ENCODE results near the gene KREMEN1.
"Not testable (repeated sequence)": the region's sequence is repeated elsewhere in the genome, so short reads cannot be mapped to it uniquely, and the experiment has no call there.

KREMEN1 gene

DNA sequence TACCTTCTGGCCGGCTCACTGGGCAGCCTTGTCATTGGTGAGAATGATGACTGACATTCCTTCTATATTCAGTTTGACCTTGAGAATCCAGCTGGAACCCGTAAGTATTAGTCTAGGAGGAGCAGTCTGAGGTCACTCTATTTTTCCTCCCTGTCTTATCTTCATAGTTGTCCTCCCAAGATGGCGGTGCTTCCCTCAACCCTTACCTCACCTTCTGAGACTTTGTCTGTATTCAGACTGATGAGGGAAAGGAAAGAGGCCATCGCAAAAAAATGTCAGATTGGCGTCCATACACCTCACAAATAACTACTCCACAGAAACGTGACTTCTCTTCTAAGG, 6.0 kb downstream of the KREMEN1 start:
- DNase-seq (ENCODE audit: low read depth in 2 of 2): no peak

DNA sequence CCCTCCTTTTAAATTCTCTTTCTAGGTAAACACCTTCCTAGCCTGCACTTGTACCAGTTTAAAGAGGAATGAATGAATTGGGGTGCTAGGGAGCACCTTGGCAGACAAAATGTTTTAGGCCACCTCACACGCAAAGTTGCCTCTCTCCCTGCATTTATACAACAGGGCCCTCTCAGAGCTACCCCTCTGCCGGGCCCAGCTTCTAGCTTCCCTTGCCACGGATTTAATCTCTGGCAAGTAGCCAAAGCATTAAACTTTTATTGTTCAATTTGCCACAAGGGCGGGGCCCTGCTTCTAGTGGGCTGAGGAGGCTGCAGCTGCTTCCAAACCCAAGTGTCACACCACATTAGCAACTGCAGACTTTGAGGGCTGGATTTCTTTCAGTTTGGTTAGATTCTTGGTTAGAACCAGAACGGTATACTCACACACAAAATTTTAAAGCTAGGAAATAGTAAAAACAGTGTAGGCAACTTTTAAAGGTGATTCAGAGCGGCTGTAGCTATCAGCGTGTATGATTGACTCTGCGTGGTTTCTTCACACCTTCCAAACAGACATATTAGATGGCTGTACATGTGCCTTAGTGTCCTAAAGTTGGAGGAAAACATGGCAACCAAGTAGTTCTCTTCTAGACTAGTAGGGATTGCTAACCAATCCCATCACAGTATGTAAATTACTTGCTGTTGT, 6.5 kb downstream of the KREMEN1 start:
- no peak for DNase-seq (ENCODE audit: low read depth in 2 of 2)

DNA sequence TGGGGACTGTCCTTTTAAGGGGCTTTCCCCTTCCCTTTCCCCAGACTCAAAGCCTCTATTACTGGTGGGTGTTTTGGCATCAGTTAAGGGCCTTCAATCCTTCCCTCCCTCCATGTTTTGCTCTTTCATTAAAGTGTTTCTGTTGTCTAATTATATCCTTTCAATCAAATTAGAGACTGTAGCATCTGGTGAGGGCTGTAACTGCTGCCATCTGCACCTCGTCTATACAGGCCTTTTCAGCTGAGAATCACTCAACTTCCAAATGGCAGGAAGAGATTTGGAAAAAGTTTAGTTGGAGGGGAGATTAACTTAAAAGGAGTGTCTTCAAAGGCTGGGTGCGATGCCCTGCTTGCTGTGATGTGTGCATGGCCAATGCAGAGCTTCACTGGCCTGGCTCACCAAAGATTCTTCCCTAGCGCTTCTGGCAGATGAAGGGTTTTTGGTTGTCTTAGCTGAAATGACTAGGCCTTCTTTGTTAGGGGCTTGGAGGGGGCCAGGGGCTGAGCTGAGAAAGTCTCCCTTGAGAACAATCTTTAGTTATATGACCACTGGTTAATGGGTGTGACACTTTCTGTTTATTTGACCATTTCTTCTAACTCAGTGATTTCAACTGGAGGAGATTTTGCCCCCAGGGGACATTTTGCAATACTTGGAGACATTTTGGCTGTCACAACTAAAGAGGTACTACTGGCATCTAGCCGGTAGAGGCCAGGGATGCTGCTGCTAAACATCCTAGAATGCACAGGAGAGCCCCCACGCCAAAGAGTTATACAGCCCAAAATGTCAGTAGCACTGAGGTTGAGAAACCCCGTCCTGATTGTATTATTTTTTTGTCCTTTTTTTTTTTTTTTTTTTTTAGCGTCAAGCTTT, 7.5 kb downstream of the KREMEN1 start:
- no peak for DNase-seq (ENCODE audit: low read depth in 2 of 2)

GRCh38 chr22:29081517-29082236, 8.8 kb downstream of the KREMEN1 start:
- no peak for DNase-seq (ENCODE audit: low read depth in 2 of 2)

DNA sequence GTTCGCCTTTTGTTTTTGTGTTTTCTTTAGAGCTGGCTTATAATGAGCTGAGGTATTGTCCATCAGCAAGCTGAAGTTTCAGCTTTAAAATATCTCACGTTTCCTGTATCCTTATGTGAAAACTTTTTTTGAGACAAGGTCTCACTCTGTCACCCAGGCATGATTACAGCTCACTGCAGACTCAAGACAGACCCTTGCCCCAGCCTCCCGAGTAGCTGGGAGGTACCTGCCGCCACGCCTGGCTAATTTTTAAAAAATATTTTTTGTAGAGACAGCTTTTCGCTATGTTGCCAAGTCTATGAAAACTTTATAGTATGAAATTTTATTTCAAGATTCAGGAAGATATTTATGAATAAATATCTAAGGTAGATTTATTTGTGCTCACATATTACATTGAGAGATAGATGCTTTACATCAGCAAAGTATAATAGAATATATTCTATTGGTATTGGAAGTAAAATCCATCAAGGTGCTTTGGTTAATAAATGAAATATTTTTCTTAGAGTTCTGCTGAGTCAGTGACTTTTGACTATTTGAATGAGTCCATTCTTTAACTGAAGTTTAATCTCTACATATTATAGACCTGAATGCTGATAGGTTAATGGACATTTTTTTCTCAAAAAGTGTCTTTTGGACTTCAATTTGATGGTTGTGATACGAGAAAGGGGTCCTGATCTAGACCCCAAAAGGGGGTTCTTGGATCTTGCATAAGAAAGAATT, 10.2 kb downstream of the KREMEN1 start:
- DNase-seq (ENCODE audit: low read depth in 2 of 2): no peak

GRCh38 chr22:29083576-29083932, 10.7 kb downstream of the KREMEN1 start:
- DNase-seq (ENCODE audit: low read depth in 2 of 2): not testable (repeated sequence)

DNA sequence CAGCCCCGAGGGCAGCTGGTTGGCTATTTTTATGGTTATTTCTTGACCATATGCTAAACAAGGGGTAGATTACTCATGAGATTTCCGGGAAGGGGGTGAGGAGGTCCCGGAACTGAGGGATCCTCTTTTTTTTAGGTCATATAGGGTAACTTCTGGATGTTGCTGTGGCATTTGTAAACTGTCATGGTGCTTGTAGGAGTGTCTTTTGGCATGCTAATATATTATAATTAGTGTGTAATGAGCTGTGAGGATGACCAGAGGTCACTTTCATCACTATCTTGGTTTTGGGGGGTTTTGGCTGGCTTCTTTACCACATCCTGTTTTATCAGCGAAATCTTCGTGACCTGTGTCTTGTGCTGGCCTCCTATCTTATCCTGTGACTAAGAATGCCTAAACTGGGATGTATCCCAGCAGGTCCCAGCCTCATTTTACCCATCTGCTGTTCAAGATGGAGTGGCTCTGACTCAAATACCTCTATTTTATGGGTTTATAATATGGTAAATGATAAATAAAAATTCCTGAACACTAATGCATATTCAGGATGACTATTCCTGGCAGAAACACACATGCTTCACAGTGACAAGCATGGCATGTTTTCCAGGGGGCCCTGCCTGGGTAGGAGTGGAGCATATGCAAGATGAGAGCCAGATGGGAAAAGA, 11.2 kb downstream of the KREMEN1 start:
- DNase-seq (ENCODE audit: low read depth in 2 of 2): no peak

DNA sequence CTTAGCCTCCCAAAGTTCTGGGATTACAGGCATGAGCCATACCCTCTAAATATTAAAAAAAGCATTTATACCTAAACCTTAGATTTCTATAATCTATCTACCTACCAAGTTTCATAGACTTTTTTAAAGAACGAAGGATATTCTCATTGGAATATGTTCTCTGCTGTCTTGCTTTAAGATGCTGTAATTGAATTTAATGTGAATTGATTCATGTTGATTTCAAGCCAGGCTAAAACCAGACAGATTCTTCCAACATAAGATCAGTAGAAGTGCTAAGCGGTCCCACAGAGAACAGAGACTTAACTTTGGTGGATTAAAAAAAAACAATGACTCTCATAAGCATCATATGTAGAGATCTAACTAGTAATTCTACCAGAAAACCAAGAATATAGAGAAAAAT, 14.2 kb downstream of the KREMEN1 start:
- DNase-seq (ENCODE audit: low read depth in 2 of 2): no peak

DNA sequence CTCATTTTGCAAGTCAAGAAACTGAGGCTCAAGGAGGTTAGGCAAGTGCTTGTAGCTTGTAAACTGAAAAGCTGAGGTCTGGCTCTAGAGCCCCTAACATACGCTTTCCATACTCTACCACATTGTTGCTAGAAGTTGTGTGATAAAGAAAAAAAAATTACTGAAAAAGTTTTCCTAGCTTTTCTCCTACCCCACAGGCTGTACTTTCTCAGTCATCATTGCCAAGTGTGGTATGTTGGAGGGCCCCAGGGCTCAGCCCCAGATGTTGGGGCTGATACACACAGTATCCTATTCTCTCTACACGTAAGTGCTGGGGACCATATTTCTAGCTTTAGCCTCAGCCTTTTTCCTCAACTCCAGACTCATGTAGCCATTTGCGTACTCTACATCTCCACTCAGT, 16.0 kb downstream of the KREMEN1 start:
- DNase-seq (ENCODE audit: low read depth in 2 of 2): no peak

DNA sequence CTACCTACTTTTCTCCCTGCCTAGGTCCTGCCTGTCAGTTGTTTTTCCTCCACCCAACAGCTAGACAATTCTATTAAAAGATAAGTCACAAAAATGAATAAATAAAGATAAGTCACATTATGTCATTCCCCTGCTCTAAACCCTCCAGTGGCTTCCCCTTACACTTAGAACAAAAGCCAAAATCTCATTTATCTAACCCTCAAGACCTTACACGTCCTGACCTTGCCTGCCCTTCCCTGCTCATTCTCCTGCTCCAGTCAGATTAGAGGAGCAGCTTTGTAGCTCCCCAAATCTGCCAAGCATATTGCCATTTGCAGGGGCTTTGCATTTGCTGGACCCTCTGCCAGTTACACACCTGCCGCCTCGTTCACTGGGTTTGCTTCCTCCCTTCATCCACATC, 16.7 kb downstream of the KREMEN1 start:
- DNase-seq (ENCODE audit: low read depth in 2 of 2): no peak

GRCh38 chr22:29090039-29090438, 17.2 kb downstream of the KREMEN1 start:
- DNase-seq (ENCODE audit: low read depth in 2 of 2): no peak

GRCh38 chr22:29092243-29092642, 19.4 kb downstream of the KREMEN1 start:
- DNase-seq (ENCODE audit: low read depth in 2 of 2): no peak

DNA sequence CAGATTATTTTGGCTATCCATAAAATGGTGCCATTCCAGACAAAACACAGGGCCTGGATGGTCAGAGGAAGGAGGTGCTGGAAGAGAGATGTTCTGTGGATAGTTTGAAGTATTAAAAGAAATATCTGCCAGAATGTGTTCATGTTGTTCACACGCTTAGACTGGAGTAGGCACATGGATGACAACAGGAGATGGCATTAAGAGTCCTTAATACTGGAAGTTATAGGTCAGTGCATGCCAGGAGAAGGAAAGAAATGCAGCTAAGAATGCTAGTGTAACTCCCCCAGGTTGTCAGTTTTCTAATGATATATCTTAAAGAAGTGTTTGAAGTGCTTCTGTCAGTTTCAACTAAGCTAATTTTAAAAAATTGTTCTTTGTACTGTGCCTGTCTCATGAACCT, 20.2 kb downstream of the KREMEN1 start:
- no peak for DNase-seq (ENCODE audit: low read depth in 2 of 2)

GRCh38 chr22:29093501-29094300, 20.9 kb downstream of the KREMEN1 start:
- DNase-seq (ENCODE audit: low read depth in 2 of 2): no peak

DNA sequence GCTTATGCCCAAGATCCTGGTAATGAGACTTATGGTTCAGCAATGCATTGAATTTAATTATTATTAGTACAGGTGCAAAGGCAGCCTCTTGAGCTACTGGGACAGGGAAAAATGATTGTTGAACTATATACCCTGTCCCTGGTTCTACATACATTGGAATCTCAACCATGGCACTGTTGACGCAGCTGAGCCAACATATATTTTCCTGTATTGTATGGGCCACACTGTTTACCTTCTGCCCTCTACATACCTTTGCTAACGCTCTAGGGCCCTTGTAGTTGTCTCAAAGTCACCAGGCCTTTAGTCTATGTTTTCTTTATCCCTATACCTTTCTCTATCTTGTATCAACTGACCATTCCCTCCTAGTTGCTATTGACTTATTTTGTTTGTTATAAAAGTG, 22.6 kb downstream of the KREMEN1 start:
- no peak for DNase-seq (ENCODE audit: low read depth in 2 of 2)

DNA sequence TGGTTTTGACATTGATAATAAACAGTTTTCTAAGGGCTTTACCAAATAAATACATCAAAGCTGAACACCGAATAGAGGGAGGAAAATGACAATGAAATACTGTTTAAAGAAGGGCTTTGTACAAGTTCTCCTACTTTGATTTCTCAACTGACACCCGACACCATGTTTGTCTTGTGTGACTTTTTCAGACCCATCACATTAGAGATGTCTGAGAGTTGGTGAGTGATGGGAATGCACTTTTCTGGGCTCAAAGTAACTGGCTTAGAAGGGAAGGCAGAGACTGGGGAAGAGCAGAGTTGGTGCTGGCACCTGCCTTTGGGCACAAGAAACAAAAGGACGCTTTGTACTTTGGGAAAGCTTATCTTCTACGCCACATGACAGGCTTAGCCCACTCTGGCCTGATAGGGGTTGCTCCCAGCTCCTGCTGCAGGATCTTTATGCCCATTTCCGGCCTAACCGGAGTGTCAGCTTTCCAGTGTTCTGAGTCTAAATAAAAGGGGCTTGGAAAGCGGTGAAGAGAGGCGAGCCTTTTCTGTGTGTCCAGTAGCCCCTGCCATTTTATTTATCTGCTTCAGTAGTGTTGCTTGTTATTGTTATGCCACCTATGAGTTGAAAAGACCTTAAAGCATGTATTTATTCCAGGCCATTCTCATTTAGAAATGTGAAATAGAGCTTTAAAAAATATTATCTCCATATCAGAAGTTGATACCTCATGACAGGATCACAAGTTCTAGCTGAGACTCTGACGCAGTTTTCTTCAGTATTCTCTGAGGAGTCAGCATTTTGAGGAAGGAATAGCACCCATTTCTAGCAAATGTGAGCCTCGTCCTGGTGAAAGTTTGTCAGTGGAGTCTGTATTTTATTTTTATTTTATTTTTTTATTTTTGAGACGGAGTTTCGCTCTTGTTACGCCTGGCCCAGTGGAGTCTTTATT, 24.2 kb downstream of the KREMEN1 start:
- no peak for DNase-seq (ENCODE audit: low read depth in 2 of 2)

DNA sequence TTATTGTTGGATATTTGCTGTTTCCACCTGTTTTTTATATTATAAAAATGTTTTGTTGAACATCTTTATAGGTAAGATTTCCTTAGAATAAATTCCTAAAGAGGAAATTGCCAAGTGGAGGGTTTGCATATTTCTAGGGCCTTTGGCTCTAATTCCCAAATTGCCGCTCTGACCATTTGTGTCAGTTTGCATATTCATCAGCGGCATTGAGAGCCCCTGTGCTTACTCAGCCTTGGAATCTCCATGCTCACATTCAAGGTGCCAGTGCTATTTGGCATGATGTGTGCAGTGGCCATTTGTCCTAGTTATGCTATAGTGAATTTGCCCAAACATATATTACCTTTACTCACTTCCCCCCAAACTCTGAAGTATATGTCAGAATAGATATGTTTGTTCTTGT, 25.5 kb downstream of the KREMEN1 start:
- no peak for DNase-seq (ENCODE audit: low read depth in 2 of 2)

DNA sequence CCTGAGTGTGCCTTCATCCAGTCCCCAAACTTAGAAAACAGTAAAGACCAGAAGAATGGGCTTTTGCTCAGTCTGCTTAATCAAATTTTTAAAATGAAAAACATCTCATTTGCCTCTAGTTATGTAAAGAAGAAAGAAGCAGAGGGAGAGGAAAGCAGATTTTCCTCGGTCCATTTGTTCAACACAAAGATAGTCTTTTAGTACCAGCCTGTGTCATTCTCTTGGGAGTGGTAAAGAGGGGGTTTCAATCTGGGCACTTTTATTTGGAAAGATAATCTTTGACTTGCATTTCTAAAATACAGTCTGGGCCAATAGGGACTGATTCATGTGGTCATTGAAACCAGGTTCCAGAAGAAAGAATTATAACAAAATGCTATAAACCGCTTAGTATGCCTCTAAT, 29.5 kb downstream of the KREMEN1 start:
- no peak for DNase-seq (ENCODE audit: low read depth in 2 of 2)

- no peak for DNase-seq (ENCODE audit: low read depth in 2 of 2)
Measured at GRCh38 chr22:29103121-29103520, 30.3 kb downstream of the KREMEN1 start.

DNA sequence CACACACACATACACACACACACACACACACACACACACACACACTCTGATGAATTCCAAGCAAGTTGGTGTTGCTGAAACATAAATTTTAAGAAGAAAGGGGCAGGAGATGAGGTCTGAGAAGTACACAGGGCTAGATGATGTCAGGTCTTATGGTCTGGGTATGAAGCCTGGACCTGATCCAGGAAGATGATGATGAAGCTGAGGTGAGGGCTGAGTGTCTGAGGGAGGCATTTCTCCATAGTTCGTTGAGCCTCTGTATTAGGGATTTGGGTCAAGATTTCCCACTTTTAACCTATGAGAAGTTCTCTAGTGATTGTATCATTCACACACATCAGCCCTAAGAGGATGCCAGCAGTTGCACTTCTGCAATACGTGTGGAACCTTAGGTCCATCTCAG, 32.6 kb downstream of the KREMEN1 start:
- no peak for DNase-seq (ENCODE audit: low read depth in 2 of 2)
